Right hindlimb (tissue), 1 donor: ENCODE measurements around the gene RBP7.

Experiments used
- DNase-seq: peaks from one replicate; pipeline ENCODE4 v3.0.0-alpha.2; 2018

The RBP7 gene

DNA sequence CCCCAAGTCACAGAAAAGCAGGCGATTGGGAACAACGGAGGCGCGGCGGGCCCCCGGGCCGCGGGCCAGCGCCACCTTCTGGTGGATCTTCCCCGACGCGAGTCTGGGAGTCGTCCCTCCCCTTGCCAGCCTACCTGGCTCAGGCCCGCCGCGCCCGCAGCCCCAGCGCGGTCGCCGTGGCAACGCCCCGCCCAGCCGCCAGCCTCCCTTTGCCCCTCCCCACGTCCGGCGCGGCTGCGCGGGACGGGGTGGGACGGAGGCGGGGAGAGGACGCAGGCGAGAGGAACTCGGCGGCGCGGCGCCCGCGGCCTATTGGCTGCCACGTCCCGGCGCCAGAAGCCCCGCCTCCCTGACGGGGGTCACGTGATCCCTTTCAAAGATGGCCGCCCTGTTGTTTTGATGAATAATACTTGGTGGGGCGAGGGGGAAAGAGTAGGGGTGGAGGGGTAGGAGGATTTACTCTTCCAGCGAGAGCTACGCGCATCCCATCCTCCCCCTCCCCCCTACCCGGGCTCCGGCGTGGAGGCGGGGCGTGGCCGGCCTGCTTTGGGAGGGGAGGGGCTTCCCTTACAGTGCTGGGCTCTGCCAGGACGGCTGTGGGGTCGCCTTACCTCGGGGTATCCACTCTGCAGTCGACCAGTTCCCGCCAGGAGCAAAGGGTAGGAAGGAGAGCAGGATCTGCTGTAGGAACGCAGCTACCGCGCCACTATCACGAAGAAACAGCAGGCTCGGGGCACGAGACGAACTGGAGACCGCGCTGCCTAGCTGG, 35.7 kb downstream of the RBP7 start, which contains the start of gene UBE4B:
TSS of gene UBE4B (plus strand) at position 369 of the 769 bp plus-strand sequence. CDS start 713 bp downstream, outside the sequence.
- peak; percentile 99 for DNase-seq

DNA sequence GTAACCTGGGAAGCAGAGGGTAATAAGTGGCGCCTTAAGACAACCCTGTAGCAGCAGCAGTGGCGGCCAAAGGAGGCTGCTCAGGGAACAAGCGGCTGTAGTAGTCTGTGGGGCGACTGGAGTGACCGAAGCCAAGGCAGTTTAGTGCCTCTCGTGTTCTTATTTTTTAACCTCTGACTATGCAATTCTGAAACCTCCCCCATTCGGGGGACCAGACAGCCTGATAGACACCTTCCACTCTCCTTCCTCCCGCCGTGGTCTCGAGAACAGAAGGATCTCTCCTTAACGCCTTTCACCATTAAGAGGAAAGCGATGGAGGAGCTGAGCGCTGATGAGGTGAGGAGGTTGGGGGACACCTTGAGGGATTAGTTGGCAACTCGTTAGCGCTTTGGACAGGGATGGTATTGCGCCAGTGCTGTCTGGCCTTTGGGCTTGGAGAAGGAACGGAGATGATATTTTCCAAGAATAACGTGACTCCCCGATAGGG, 36.4 kb downstream of the RBP7 start:
- DNase-seq: no peak

DNA sequence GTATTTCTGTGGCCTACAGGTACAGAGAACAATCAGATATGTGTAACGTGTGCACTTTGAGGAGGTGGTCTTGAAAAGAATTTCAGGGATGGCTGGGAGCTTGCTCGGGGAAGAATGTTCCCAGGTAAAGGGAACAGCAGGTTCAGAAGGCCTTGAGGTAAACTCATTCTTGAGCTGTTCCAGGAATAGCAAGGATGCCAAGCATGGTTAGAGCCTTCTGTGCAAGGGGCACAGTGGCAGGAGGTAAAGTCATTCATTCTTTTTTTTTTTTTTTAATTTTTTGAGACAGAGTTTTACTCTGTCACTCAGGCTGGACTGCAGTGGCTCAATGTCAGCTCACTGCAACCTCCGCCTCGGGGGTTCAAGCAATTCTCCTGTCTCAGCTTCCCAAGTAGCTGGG, 45.7 kb downstream of the RBP7 start:
- DNase-seq: no peak

DNA sequence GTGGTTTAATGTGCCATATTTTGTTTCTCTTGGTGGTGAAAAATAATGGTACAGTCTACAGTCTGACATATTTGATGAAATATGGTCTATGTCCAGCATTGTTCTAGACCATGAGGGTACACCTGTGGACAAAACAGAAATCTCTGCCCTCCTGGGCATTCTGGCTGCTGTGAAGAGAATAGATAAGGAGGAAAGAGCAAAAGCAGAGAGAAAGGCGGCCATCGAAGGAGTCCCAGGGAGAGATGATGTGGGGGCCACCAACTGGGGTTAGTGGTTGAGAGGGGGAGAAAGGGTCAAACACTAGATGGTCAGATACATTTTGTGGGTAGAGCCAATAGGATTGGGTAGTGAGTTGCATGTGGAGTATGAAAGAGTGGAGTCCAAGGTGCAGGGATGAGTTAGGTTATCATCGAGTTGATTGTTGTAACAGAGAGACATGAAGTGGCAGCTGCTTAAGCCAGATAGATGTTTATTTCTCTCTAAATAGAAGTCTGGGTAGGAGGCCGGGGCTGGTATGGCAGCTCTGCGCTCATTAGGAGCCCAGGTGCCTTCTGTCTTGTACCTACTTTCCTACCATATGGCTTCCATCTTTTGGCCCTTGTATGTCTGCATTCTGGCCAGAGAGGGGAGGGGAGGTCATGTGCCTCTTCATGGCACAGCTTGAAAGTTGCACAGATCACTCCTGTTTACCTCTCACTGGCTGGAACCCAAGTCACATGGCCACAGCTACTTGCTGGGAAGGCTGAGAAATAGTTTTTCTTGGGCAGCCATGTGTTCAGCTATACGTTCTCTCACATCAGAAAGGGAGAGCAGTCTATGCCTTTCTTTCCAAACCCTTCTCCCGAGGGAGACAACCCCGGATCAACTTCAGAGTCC, 48.7 kb downstream of the RBP7 start:
- peak; percentile 29 for DNase-seq

DNA sequence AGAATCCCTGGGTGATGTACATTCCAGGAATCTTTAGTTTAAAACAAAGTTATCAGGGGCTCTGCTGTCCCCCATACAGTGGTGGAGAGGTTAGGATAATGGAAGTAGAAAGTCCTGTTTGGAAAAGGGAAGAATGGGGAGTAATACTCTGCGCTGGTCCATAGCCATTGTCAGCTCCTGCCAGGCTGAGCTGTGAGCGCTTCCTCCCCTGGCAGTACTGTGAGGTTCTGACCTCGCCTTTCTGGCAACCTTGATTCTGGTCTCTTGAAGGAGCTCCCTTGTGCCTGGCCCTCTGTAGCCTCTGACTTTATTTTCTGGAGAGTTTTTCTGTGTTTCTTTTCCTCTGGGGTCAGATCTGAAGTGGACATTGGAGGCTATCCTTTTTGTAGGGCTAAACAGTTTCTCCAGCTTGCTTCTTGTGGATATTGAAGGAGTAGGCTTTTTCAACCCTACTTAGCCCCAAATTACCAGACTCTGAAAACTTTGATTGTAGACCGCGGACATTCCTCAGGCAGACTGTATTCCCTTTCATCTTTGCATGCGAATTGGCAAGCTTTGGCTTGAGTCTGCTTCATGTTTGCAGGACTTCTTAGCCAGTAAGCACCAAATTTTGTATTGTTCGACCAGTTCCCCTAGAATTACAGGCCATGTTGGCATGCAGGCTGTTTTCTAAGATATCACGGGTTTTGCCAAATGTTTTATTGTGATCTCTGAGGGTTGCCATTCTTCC, 49.5 kb downstream of the RBP7 start:
- no peak for DNase-seq

DNA sequence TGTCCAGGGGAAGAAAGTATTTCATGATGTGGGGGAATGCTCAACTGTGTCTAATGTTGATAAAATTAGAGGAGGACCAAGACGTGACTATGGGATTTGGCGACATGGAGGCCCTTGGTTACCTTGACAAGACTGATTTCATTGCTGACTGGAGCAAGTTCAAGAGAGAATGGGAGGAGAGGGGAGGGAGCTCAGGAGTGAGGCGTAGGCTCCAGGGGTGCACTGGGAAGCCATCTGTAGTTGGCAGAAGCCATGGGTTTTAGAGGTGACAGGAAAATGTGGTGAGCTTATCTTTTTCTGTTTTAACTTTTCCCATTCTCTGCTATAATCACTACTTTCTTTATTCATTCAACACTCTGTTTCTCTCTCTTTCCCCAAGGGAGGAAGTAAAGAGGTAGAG, 51.6 kb downstream of the RBP7 start:
- DNase-seq: no peak

DNA sequence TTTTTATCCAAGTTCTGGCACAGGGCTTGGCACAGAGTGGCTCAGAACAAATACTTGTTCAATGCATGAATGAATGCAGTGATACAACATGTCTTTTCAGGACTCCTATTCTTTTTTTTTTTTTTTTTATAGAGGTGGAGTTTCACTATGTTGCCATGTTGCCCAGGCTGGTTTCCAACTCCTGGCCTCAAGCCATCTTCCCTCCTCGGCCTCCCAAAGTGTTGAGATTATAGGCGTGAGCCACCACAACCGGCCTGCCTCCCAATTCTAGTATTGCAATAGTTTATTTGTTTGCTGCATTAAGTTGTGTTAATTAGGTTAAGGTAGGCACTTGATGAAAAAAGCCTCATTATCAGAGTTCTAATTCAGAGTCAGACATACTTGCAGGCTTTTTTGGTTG, 53.6 kb downstream of the RBP7 start:
- DNase-seq: no peak

DNA sequence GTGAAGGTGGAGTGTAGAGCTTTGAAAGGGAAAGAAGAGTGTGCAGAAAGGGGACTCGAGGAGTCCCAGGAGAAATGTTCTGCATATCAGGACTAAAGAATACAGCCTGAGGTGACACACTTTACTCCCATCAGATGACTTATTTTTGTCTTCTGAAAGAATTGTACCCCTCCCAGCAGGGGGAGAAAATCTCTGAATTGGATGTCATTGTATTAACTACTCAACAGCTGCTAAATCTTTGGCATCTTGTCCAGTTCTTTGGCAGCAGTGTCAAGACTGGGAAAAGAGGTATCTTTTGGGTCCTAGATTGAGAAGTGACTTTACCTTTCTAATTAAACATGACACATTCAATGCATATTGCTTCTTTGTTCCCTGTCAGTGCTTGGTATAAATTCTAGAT, 54.6 kb downstream of the RBP7 start:
- DNase-seq: no peak

DNA sequence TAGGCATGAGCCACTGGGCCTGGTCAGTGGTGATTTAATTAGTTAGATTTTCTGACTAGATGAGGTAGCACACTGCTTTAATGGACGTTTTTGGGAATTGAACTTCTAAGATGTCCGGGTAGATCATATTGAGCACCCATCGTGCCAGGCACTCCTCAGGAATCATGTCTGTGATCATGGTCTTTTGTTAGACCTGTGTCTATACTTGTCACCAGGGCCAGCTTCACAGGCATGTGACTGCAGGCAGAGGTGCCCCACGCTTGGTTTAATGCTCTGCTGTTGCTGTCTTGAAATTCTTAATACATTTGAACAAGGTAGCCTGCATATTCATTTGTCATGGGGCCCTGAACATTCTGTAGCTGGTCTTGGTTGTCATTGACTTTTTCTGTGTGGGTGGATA, 55.3 kb downstream of the RBP7 start:
- DNase-seq: no peak

DNA sequence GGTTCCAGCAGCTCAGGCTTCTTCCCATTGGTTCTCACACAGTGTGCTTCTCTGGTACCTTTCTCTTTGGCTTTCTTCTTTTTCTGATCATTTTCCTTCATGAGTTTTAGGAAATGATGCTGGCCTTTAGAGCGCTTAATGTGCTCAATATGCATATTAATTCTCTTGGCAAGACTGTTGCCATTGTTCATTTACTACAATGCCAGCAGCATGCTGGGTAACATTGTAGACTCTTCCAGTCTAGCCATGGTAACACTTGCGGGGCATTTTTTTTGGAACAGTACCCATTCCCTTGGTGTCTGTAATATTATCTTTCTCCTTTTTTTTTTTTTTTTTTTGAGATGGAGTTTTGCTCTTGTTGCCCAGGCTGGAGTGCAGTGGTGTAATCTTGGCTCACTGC, 57.4 kb downstream of the RBP7 start:
- no peak for DNase-seq

DNA sequence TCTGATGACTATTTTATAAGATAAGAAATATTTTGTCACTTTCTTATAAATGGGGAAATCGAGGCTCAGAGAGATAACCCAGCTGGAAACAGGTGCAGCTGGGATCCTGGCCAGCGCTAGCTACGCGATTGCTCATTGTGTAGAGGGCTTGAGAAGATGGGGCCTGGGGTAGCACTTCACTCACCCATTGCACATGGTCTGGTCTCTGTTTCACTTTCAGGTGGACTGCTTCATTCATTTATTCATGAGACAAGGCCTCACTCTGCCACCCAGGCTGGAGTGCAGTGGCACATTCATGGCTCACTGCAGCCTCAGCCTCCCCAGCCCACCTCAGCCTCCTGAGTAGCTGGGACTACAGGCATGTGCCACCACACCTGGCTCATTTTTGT, 59.6 kb downstream of the RBP7 start:
- DNase-seq: no peak

DNA sequence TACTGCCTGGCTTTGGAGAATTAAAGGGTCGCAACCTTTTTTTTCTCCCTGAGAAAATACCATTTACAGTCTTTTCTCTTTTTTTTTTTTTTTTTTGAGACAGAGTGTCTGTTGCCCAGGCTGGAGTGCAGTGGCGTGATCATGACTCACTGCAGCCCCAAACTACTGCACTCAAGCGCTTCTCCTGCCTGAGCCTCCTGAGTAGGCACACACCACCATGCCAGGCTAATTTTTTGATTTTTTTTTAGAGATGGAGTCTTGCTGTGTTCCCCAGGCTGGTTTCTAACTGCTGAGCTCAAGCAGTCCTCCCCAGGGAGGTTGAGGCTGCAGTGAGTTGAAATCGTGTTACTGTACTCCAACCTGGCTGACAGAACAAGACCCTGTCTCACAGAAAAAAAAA, 60.3 kb downstream of the RBP7 start:
- DNase-seq: no peak

DNA sequence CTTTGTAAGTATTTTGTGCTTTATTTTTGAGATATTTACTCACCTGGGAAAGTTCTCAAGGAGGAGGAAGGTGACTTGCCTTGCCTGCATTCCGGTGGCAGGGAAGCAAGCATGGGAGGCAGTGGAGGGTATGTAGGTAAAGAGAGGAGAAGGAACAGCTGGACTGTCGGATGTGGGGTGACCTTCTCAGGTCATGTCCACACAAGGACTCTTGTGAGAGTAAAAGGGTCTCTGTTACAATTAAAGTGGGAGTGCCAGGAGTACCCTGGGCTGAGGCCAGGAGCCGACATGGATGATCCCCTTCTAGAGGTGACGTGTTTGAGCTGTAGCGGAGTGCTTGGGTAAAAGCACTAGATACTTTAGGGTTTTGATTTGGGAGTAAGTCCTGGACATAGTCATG, 60.8 kb downstream of the RBP7 start:
- DNase-seq: no peak

DNA sequence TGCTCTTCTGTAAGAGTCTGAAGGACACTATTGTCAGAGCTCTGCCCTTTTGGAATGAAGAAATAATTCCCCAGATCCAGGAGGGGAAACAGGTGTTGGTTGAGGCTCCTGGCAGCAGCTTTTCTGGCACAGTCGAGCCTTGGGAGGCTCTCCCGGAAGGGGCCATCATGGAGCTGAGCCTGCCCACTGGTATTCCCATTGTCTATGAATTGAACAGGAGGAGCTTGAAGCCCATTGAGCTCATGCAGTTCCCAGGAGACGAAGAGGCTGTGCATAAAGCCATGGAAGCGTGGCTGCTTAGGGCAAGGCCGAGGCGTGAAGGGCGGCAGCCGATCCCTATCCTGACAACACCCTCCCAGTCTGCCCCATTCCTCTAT, 62.3 kb downstream of the RBP7 start:
- no peak for DNase-seq

DNA sequence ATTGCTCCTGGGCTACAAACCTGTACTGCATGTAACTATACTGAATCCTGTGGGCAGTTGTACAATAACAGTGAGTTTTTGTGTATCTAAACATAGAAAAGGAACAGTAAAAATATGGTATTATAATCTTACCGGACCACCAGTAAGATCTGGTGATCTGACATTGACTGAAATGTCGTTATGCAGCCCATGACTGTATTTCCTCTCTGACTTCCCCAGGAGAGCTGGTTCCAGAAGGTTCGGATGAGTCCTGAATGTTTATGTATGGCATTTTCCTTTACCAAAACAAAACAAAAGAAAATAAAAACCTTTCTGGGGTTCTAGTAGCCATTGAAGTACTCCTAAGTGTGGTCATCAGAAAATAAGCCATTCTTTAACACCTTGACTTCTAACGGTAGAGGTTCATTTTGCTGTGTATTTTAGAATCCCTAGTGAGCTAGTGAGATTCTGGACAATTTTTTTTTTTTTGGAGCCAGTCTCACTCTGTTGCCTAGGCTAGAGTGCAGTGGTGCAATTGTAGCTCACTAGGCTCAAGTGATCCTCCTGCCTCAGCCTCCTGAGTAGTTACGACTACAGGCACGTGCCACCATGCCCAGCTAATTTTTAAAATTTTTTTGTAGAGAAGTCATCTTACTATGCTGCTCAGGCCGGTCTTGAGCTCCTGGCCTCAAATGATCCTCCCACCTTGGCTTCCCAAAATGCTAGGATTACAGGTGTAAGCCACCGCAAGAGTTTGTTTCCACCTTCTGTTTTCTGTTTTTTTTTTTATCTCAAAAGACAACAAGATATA, 63.5 kb downstream of the RBP7 start:
- no peak for DNase-seq

DNA sequence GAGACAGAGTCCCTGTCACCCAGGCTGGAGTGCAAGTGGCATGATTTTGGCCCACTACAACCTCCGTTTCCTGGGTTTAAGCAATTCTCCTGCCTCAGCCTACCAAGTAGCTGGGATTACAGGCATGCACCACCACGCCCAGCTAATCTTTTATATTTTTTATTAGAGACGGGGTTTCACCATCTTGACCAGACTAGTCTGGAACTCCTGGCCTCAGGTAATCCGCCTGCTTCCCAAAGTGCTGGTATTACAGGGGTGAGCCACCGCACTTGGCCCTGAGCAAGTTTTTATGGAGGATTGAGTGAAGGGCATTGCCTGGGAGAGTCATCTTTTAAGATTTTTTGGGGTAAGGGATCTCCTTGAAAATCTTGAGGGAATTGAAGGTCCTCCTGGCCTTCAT, 64.2 kb downstream of the RBP7 start:
- no peak for DNase-seq

DNA sequence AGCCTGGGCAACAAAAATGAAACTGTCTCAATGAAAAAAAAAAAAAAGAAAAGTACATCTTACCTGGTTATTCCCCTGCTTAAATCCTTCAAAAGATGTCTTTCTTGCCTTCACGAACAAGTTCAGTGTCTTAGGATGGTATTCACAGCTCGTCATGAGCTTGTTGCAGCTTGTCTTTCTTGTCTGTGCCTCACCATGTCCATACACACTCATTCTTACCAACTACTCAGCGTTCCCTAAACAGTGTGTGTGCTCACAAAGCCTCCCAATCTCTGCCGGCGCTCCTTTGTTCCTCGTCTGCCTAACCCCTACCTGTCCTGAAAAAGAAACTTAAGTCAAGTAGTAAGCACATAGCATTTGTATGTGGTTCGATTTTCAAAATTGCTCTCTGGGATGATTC, 66.8 kb downstream of the RBP7 start:
- DNase-seq: no peak

DNA sequence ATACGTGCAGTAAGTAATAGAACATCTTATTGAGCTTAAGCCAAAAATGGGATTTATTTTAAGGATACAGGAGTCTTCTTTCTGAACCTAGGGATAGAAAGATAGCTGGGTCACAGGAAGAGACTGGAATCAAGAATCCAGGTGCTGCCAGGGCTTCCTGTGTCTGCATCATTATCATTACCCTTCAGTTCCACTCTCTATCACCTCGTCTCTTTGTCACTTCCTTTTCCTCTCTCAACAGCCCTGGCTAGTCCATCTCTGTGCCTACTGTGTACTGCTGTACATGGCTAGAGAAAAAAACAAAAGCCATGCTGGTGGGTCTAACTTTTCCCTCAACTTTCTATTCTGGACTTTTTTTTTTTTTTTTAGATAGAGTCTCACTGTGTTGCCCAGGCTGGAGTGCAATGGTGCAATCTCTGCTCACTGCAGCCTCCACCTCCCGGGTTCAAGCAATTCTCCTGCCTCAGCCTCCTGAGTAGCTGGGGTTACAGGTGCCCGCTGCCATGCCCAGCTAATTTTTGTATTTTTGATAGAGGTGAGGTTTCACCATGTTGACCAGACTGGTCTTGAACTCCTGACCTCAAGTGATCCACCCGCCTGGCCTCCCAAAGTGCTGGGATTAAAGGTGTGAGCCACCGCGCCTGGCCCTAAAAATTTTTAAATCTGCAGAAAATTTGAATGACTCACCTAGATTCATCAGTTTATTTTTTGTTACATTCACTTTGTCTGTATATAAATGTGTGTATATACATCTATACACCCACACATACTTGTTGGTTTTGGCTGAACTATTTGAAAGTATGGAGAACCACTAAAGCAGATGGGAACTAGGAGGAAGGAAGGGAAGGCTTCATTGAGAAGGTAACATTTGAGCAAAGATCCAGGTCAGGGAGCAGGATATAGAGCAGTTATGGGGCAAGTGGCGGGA, 67.7 kb downstream of the RBP7 start:
- DNase-seq: no peak

DNA sequence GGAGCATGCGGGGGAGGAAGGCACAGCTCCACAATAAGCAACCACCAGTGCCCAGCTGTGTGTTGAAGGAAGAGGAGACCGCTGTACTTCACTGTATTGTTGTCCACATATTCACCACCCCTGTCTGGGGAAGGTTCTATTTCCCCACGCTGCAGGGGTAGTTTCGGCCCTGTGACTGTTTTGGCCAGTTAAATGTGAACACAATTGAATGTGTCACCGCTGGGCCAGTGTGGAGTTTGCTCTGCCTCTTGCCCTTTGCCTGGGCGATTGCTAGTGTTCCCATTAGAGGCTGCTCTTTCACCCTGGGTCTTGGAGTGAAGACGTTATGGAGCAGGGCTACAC, 68.3 kb downstream of the RBP7 start:
- no peak for DNase-seq
